HCT116 (cell line): Measurements from ENCODE around the gene RIPOR2.

Experiments
- CBX3 ChIP-seq: IDR thresholded peaks from 2 replicates; pipeline ENCODE4 v1.6.1; 2012; ENCODE audit warnings: low read depth
- CTCF ChIP-seq, 3 experiments: fragments of 200-600 bp in 1 of 3; sonication (generic) in 1 of 3; IDR thresholded peaks in 2 of 3; conservative IDR thresholded peaks in 1 of 3; 2 replicates each; pipeline ENCODE4 v1.5.1; 2012 to 2017; ENCODE audit warnings: low read depth in 2 of 3, low read length in 2 of 3, antibody characterized with exemption in 1 of 3, borderline replicate concordance in 1 of 3, control low read depth in 1 of 3, mild to moderate bottlenecking in 1 of 3, mixed read lengths in 1 of 3, mixed run types in 1 of 3, moderate library complexity in 1 of 3; ENCODE audit not compliant: insufficient read depth in 1 of 3
- MAX ChIP-seq: IDR thresholded peaks from 2 replicates; pipeline ENCODE4 v1.6.1; 2012
- POLR2A ChIP-seq: IDR thresholded peaks from 2 replicates; pipeline ENCODE4 v1.7.0; 2011; ENCODE audit warnings: borderline replicate concordance; ENCODE audit not compliant: insufficient read depth, insufficient read length; ENCODE audit errors: extremely low read depth
- RAD21 ChIP-seq: IDR thresholded peaks from 2 replicates; pipeline ENCODE4 v1.6.1; 2012; ENCODE audit warnings: low read depth, mild to moderate bottlenecking

- no peak for TF ChIP-seq CTCF (IDR thresholded peaks at IDR 0.05 in 2 of 3, conservative IDR thresholded peaks at IDR 0.05 in 1 of 3; ENCODE audit: borderline replicate concordance in 1 of 3, insufficient read depth in 1 of 3, low read depth in 2 of 3, low read length in 2 of 3)
- no peak for TF ChIP-seq CBX3
- no peak for TF ChIP-seq MAX
- TF ChIP-seq POLR2A, result no peak
- TF ChIP-seq RAD21, result no peak
Observed at GRCh38 chr6:24927985-24928745, 7.6 kb downstream of the RIPOR2 start.
